ENCODE measurements around the gene ZNF266.

ZNF266 gene

DNA sequence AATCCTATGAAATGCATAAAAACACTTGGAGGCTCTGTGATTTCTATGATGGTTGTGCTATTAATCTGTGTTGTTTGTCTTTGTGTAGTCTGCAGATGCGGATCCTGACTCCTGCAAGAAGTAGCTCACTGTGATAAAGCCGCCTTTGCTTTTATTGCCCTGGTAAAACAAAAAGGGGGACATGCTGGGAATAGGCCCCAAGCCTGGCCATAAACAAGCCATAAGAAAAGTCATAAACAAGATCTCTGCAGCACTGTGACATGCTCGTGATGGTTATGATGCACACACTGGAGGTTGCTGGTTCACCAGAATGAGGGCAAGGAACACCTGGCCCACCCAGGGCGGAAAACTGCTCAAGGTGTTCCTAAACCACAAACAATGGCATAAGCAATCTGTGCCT is 26.6 kb upstream of the ZNF266 start:
- Histone ChIP-seq H3K14ac (ENCODE audit: low read length) (no peak overlapping the region), H3K79me2 (ENCODE audit: control insufficient read depth, insufficient read depth, low read length, poor library complexity) (no peaks in the 10 kb centered on the region), H3K36me3 (ENCODE audit: control insufficient read depth in 1 of 2, insufficient read depth in 2 of 2, low read length in 2 of 2) (no peaks in the 10 kb centered on the region), H2BK5ac (ENCODE audit: low read depth, low read length, poor library complexity) (no peak overlapping the region), H2AK5ac (ENCODE audit: low read length) (no peak overlapping the region), H3K9me3 (ENCODE audit: insufficient read depth, low read depth, low read length) (peaks cover 23% of the 10 kb centered on the region), H3K23ac (ENCODE audit: low read length) (no peak overlapping the region), H2BK120ac (ENCODE audit: insufficient read depth, low read length, poor library complexity) (no peak overlapping the region), H4K8ac (ENCODE audit: low read depth, low read length) (no peak overlapping the region), H4K12ac (ENCODE audit: low read depth, low read length) (no peak overlapping the region), H3K9ac (ENCODE audit: low read length) (no peak overlapping the region), H3K79me1 (ENCODE audit: low read length) (no peaks in the 10 kb centered on the region), H4K91ac (ENCODE audit: low read depth, low read length) (no peak overlapping the region), H3K18ac (ENCODE audit: low read length) (no peak overlapping the region), H3K4me2 (ENCODE audit: low read length) (no peak overlapping the region), H2BK12ac (ENCODE audit: low read length) (no peak overlapping the region), H3K4me1 (ENCODE audit: control insufficient read depth in 1 of 2, insufficient read depth in 2 of 2, low read length in 2 of 2) (no peaks in the 10 kb centered on the region), H3K4ac (ENCODE audit: low read depth, low read length) (no peak overlapping the region), H2AFZ (ENCODE audit: insufficient read depth, low read length, poor library complexity) (no peak overlapping the region), H3K27ac (ENCODE audit: low read depth, low read length) (no peak overlapping the region), H3K4me3 (ENCODE audit: low read depth, low read length) (no peak overlapping the region), H3K27me3 (ENCODE audit: insufficient read depth, low read length) (no peaks in the 10 kb centered on the region)
- no peak for DNase-seq
- no CpG with 5 or more reads among the region's 4 CpGs for WGBS (ENCODE audit: extremely low coverage, insufficient coverage, insufficient read length)

DNA sequence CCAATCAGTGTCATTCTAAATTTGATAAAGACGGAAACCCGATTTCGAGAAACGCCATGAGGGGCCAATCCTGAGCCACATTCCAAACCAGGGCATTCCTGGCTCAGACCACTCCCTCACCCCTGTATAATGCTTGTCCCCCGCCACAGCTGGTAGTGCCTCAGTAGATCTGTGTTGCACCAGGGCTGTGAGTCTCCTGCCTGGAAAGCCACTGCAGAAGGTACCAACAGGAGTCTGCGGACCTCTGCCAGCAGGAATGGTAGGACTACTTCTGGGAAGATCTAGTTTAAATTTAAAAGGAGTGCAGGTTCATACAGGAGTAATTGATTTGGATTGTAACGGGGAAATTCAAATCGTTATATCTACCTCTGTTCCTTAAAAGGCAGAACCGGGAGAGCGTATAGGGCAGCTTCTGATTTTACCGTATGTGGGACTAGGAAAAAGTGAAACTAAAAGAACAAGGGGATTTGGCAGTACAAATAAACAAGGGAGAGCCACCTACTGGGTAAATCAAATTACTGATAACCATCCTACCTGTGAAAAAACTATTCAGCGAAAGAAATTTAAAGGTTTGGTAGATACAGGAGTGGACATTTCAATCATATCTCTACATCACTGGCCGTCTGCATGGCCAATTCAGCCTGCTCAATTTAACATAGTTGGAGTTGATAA is 20.8 kb upstream of the ZNF266 start:
- no peak overlapping the region for H2BK120ac ChIP-seq (ENCODE audit: insufficient read depth, low read length, poor library complexity)
- H2BK12ac ChIP-seq (ENCODE audit: low read length): no peak overlapping the region
- no peaks in the 10 kb centered on the region for H3K36me3 ChIP-seq (ENCODE audit: control insufficient read depth in 1 of 2, insufficient read depth in 2 of 2, low read length in 2 of 2)
- no peak overlapping the region for H3K27ac ChIP-seq (ENCODE audit: low read depth, low read length)
- H3K4ac ChIP-seq (ENCODE audit: low read depth, low read length): no peak overlapping the region
- no peaks in the 10 kb centered on the region for H3K4me1 ChIP-seq (ENCODE audit: control insufficient read depth in 1 of 2, insufficient read depth in 2 of 2, low read length in 2 of 2)
- H4K12ac ChIP-seq (ENCODE audit: low read depth, low read length): no peak overlapping the region
- H3K18ac ChIP-seq (ENCODE audit: low read length): no peak overlapping the region
- no peak overlapping the region for H3K4me3 ChIP-seq (ENCODE audit: low read depth, low read length)
- H3K79me1 ChIP-seq (ENCODE audit: low read length): no peaks in the 10 kb centered on the region
- H2AK5ac ChIP-seq (ENCODE audit: low read length): no peak overlapping the region
- H2BK5ac ChIP-seq (ENCODE audit: low read depth, low read length, poor library complexity): no peak overlapping the region
- no peaks in the 10 kb centered on the region for H3K27me3 ChIP-seq (ENCODE audit: insufficient read depth, low read length)
- H3K23ac ChIP-seq (ENCODE audit: low read length): no peak overlapping the region
- peaks cover 21% of the 10 kb centered on the region for H3K9me3 ChIP-seq (ENCODE audit: insufficient read depth, low read depth, low read length)
- no CpG with 5 or more reads among the region's 13 CpGs for WGBS (ENCODE audit: extremely low coverage, insufficient coverage, insufficient read length)
- no peak overlapping the region for H4K91ac ChIP-seq (ENCODE audit: low read depth, low read length)
- no peak overlapping the region for H2AFZ ChIP-seq (ENCODE audit: insufficient read depth, low read length, poor library complexity)
- no peak for DNase-seq
- no peak overlapping the region for H3K9ac ChIP-seq (ENCODE audit: low read length)
- H3K14ac ChIP-seq (ENCODE audit: low read length): no peak overlapping the region
- no peak overlapping the region for H4K8ac ChIP-seq (ENCODE audit: low read depth, low read length)
- H3K4me2 ChIP-seq (ENCODE audit: low read length): no peak overlapping the region
- H3K79me2 ChIP-seq (ENCODE audit: control insufficient read depth, insufficient read depth, low read length, poor library complexity): no peaks in the 10 kb centered on the region

DNA sequence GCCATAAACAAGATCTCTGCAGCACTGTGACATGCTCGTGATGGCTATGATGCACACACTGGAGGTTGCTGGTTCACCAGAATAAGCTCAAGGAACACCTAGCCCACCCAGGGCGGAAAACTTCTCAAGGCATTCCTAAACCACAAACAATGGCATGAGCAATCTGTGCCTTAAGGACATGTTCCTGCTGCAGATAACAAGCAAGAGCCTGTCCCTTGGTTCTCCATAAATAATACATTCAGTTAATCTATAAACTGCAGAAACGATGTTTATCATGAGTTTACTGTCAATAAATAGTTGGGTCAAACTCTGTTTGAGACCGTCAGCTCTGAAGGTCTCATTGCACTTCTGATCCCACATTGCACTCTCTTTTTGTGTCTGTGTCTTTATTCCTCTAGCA is 18.6 kb upstream of the ZNF266 start:
- H3K9me3 ChIP-seq (ENCODE audit: insufficient read depth, low read depth, low read length): peaks cover 18% of the 10 kb centered on the region
- no peak overlapping the region for H3K9ac ChIP-seq (ENCODE audit: low read length)
- H3K79me1 ChIP-seq (ENCODE audit: low read length): no peaks in the 10 kb centered on the region
- no peak overlapping the region for H4K8ac ChIP-seq (ENCODE audit: low read depth, low read length)
- H3K79me2 ChIP-seq (ENCODE audit: control insufficient read depth, insufficient read depth, low read length, poor library complexity): no peaks in the 10 kb centered on the region
- H4K91ac ChIP-seq (ENCODE audit: low read depth, low read length): no peak overlapping the region
- no CpG with 5 or more reads among the region's 4 CpGs for WGBS (ENCODE audit: extremely low coverage, insufficient coverage, insufficient read length)
- no peak for DNase-seq
- no peak overlapping the region for H3K18ac ChIP-seq (ENCODE audit: low read length)
- no peak overlapping the region for H3K4me2 ChIP-seq (ENCODE audit: low read length)
- H3K14ac ChIP-seq (ENCODE audit: low read length): no peak overlapping the region
- no peak overlapping the region for H4K12ac ChIP-seq (ENCODE audit: low read depth, low read length)
- H3K27ac ChIP-seq (ENCODE audit: low read depth, low read length): no peak overlapping the region
- no peak overlapping the region for H3K4ac ChIP-seq (ENCODE audit: low read depth, low read length)
- H2BK12ac ChIP-seq (ENCODE audit: low read length): no peak overlapping the region
- no peak overlapping the region for H3K4me3 ChIP-seq (ENCODE audit: low read depth, low read length)
- no peak overlapping the region for H3K23ac ChIP-seq (ENCODE audit: low read length)
- H3K36me3 ChIP-seq (ENCODE audit: control insufficient read depth in 1 of 2, insufficient read depth in 2 of 2, low read length in 2 of 2): no peaks in the 10 kb centered on the region
- no peak overlapping the region for H2AFZ ChIP-seq (ENCODE audit: insufficient read depth, low read length, poor library complexity)
- H2BK120ac ChIP-seq (ENCODE audit: insufficient read depth, low read length, poor library complexity): no peak overlapping the region
- no peaks in the 10 kb centered on the region for H3K27me3 ChIP-seq (ENCODE audit: insufficient read depth, low read length)
- H3K4me1 ChIP-seq (ENCODE audit: control insufficient read depth in 1 of 2, insufficient read depth in 2 of 2, low read length in 2 of 2): no peaks in the 10 kb centered on the region
- no peak overlapping the region for H2BK5ac ChIP-seq (ENCODE audit: low read depth, low read length, poor library complexity)
- H2AK5ac ChIP-seq (ENCODE audit: low read length): no peak overlapping the region

DNA sequence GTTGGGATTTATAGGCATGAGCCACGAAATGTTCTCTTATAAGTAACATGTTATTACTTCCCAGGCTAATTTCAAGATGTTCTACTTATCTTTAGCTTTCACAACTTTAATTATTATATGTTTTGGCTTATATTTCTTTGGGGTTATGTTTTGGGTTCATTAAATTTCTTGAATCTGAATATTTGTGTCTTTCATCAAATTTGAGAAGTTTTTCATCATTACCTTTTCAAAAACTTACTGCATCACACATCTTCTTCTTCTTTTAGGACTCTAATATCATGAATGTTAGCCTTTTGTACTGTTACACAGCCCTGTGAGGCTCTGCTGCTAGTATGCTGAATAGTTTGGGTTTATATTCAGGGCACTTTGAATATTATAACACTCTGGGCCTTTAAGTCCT is 9.7 kb upstream of the ZNF266 start:
- no peaks in the 10 kb centered on the region for H3K4me1 ChIP-seq (ENCODE audit: control insufficient read depth in 1 of 2, insufficient read depth in 2 of 2, low read length in 2 of 2)
- H3K4me2 ChIP-seq (ENCODE audit: low read length): no peak overlapping the region
- H4K8ac ChIP-seq (ENCODE audit: low read depth, low read length): no peak overlapping the region
- H3K23ac ChIP-seq (ENCODE audit: low read length): no peak overlapping the region
- DNase-seq: no peak
- peaks cover 15% of the 10 kb centered on the region for H3K9me3 ChIP-seq (ENCODE audit: insufficient read depth, low read depth, low read length)
- H3K14ac ChIP-seq (ENCODE audit: low read length): no peak overlapping the region
- no peak overlapping the region for H2BK5ac ChIP-seq (ENCODE audit: low read depth, low read length, poor library complexity)
- peaks cover 2% of the 10 kb centered on the region in 2 experiments for H3K36me3 ChIP-seq (ENCODE audit: control insufficient read depth in 1 of 2, insufficient read depth in 2 of 2, low read length in 2 of 2)
- H3K18ac ChIP-seq (ENCODE audit: low read length): no peak overlapping the region
- no peak overlapping the region for H2BK12ac ChIP-seq (ENCODE audit: low read length)
- no CpG with 5 or more reads among the region's 1 CpG for WGBS (ENCODE audit: extremely low coverage, insufficient coverage, insufficient read length)
- H3K27me3 ChIP-seq (ENCODE audit: insufficient read depth, low read length): no peaks in the 10 kb centered on the region
- H3K4me3 ChIP-seq (ENCODE audit: low read depth, low read length): no peak overlapping the region
- no peak overlapping the region for H3K9ac ChIP-seq (ENCODE audit: low read length)
- no peaks in the 10 kb centered on the region for H3K79me1 ChIP-seq (ENCODE audit: low read length)
- H3K79me2 ChIP-seq (ENCODE audit: control insufficient read depth, insufficient read depth, low read length, poor library complexity): no peaks in the 10 kb centered on the region
- H3K4ac ChIP-seq (ENCODE audit: low read depth, low read length): no peak overlapping the region
- H4K91ac ChIP-seq (ENCODE audit: low read depth, low read length): no peak overlapping the region
- no peak overlapping the region for H2AK5ac ChIP-seq (ENCODE audit: low read length)
- no peak overlapping the region for H2BK120ac ChIP-seq (ENCODE audit: insufficient read depth, low read length, poor library complexity)
- H2AFZ ChIP-seq (ENCODE audit: insufficient read depth, low read length, poor library complexity): no peak overlapping the region
- H3K27ac ChIP-seq (ENCODE audit: low read depth, low read length): no peak overlapping the region
- H4K12ac ChIP-seq (ENCODE audit: low read depth, low read length): no peak overlapping the region

All from trophoblast cell (in vitro differentiated cells and primary cell).